H9 (cell line): ENCODE measurements around the gene LYST. TPM values are rescaled to one million over a fixed set of nuclear protein-coding genes. Genes with fewer than 3 reads are reported as not detected.

Source experiments
- DNase-seq: peaks from one replicate; pipeline ENCODE4 v3.0.0-alpha.2; 2017
- H2AFZ ChIP-seq: one replicate; pipeline ENCODE4 v1.6.1; 2013; ENCODE audit warnings: mild to moderate bottlenecking, low read length, control low read depth, moderate library complexity
- H2AK5ac ChIP-seq: 2 replicates; pipeline ENCODE4 v1.6.1; 2013; ENCODE audit warnings: low read length, control low read depth, mixed read lengths; ENCODE audit not compliant: insufficient read length
- H2BK120ac ChIP-seq: one replicate; pipeline ENCODE4 v1.6.1; 2013; ENCODE audit warnings: low read depth, mild to moderate bottlenecking, low read length, control low read depth, inconsistent platforms; ENCODE audit not compliant: poor library complexity, severe bottlenecking
- H2BK12ac ChIP-seq: 2 replicates; pipeline ENCODE4 v1.6.1; 2013; ENCODE audit warnings: low read length, control low read depth, mixed read lengths, low read depth; ENCODE audit not compliant: insufficient read length
- H2BK15ac ChIP-seq: 2 replicates; pipeline ENCODE4 v1.6.1; 2013; ENCODE audit warnings: low read depth, low read length, control low read depth
- H2BK20ac ChIP-seq: one replicate; pipeline ENCODE4 v1.6.1; 2013; ENCODE audit warnings: low read depth, mild to moderate bottlenecking, low read length, control low read depth, inconsistent platforms; ENCODE audit not compliant: poor library complexity, severe bottlenecking
- H2BK5ac ChIP-seq: 2 replicates; pipeline ENCODE4 v1.6.1; 2013; ENCODE audit warnings: low read length, control low read depth, mixed read lengths; ENCODE audit not compliant: insufficient read length
- H3K14ac ChIP-seq: 2 replicates; pipeline ENCODE4 v1.6.1; 2013; ENCODE audit warnings: low read length, control low read depth; ENCODE audit not compliant: insufficient read depth
- H3K18ac ChIP-seq: 2 replicates; pipeline ENCODE4 v1.6.1; 2013; ENCODE audit warnings: low read depth, mild to moderate bottlenecking, mixed read lengths, low read length, control low read depth; ENCODE audit not compliant: insufficient read length
- H3K23ac ChIP-seq: 2 replicates; pipeline ENCODE4 v1.6.1; 2013; ENCODE audit warnings: low read length, control low read depth, mixed read lengths, low read depth; ENCODE audit not compliant: insufficient read length
- H3K23me2 ChIP-seq: 2 replicates; pipeline ENCODE4 v1.6.1; 2013; ENCODE audit warnings: low read depth, mild to moderate bottlenecking, mixed read lengths, low read length, control low read depth; ENCODE audit not compliant: insufficient read length, poor library complexity, severe bottlenecking
- H3K27ac ChIP-seq: 2 replicates; pipeline ENCODE4 v1.5.1; 2013; ENCODE audit warnings: low read length, control low read depth, mixed read lengths, low read depth; ENCODE audit not compliant: insufficient read length
- H3K27me3 ChIP-seq: 2 replicates; pipeline ENCODE4 v1.6.1; 2013; ENCODE audit warnings: low read length, control low read depth, inconsistent platforms; ENCODE audit not compliant: insufficient read depth
- H3K4ac ChIP-seq: 2 replicates; pipeline ENCODE4 v1.6.1; 2013; ENCODE audit warnings: low read depth, mild to moderate bottlenecking, control low read depth, inconsistent platforms, low read length, moderate library complexity
- H3K4me1 ChIP-seq: 2 replicates; pipeline ENCODE4 v1.6.1; 2013; ENCODE audit warnings: low read length, control low read depth, inconsistent platforms; ENCODE audit not compliant: insufficient read depth
- H3K4me2 ChIP-seq: 2 replicates; pipeline ENCODE4 v1.6.1; 2013; ENCODE audit warnings: low read length, control low read depth, mixed read lengths; ENCODE audit not compliant: insufficient read length, insufficient read depth
- H3K56ac ChIP-seq: 2 replicates; pipeline ENCODE4 v1.6.1; 2013; ENCODE audit warnings: low read depth, mild to moderate bottlenecking, mixed read lengths, low read length, control low read depth; ENCODE audit not compliant: insufficient read length
- H3K79me1 ChIP-seq: 2 replicates; pipeline ENCODE4 v1.6.1; 2013; ENCODE audit warnings: low read depth, mild to moderate bottlenecking, moderate library complexity, low read length, control low read depth, inconsistent platforms; ENCODE audit not compliant: insufficient read depth, poor library complexity, severe bottlenecking
- H3K79me2 ChIP-seq: 2 replicates; pipeline ENCODE4 v1.6.1; 2013; ENCODE audit warnings: low read length, control low read depth, inconsistent platforms; ENCODE audit not compliant: insufficient read depth
- H3K9ac ChIP-seq: 2 replicates; pipeline ENCODE4 v1.6.1; 2013; ENCODE audit warnings: low read length, control low read depth, mixed read lengths; ENCODE audit not compliant: insufficient read length; ENCODE audit errors: extremely low read depth
- H3K9me3 ChIP-seq: one replicate; pipeline ENCODE4 v1.6.1; 2013; ENCODE audit warnings: low read depth, low read length, inconsistent platforms; ENCODE audit not compliant: control insufficient read depth
- H3T11ph ChIP-seq: one replicate; pipeline ENCODE4 v1.6.1; 2013; ENCODE audit warnings: mild to moderate bottlenecking, low read length, control low read depth, inconsistent platforms
- H4K20me1 ChIP-seq: one replicate; pipeline ENCODE4 v1.6.1; 2013; ENCODE audit not compliant: control insufficient read depth, insufficient read length, insufficient read depth
- H4K5ac ChIP-seq: 2 replicates; pipeline ENCODE4 v1.6.1; 2013; ENCODE audit warnings: low read depth, mild to moderate bottlenecking, mixed read lengths, low read length, control low read depth; ENCODE audit not compliant: insufficient read length
- H4K8ac ChIP-seq: replicated peaks from 2 replicates; pipeline ENCODE4 v1.6.1; 2013; ENCODE audit warnings: low read length, control low read depth, mixed read lengths, low read depth; ENCODE audit not compliant: insufficient read length
- H4K91ac ChIP-seq: 2 replicates; pipeline ENCODE4 v1.6.1; 2013; ENCODE audit warnings: low read depth, mild to moderate bottlenecking, moderate library complexity, mixed read lengths, low read length, control low read depth; ENCODE audit not compliant: insufficient read length
- H3K27ac Mint-ChIP-seq, 3 experiments: 2 replicates in 2 of 3; 3 replicates in 1 of 3; pipeline ENCODE4 v1.8.0; 2020 to 2021; ENCODE audit warnings: mixed read lengths in 3 of 3, mild to moderate bottlenecking in 1 of 3, moderate library complexity in 1 of 3
- H3K27me3 Mint-ChIP-seq: 2 replicates; pipeline ENCODE4 v1.8.0; 2021; ENCODE audit warnings: low read depth, mild to moderate bottlenecking, moderate library complexity, mixed read lengths
- H3K36me3 Mint-ChIP-seq, 3 experiments: 2 replicates in 2 of 3; 3 replicates in 1 of 3; pipeline ENCODE4 v1.8.0; 2020 to 2021; ENCODE audit warnings: low read depth in 3 of 3, mixed read lengths in 3 of 3; ENCODE audit not compliant: insufficient read depth in 1 of 3
- H3K4me1 Mint-ChIP-seq, 2 experiments: 2 replicates each; pipeline ENCODE4 v1.8.0; 2020; ENCODE audit warnings: mixed read lengths in 2 of 2
- H3K4me3 Mint-ChIP-seq, 2 experiments: 2 replicates in 1 of 2; 3 replicates in 1 of 2; pipeline ENCODE4 v1.8.0; 2020 to 2021; ENCODE audit warnings: mild to moderate bottlenecking in 2 of 2, mixed read lengths in 2 of 2, moderate library complexity in 1 of 2
- H3K9me3 Mint-ChIP-seq, 2 experiments: 2 replicates in 1 of 2; 3 replicates in 1 of 2; pipeline ENCODE4 v1.8.0; 2020; ENCODE audit warnings: mild to moderate bottlenecking in 2 of 2, mixed read lengths in 2 of 2, moderate library complexity in 1 of 2
- WGBS: extraction: QIAGEN DNeasy Blood & Tissue Kit; methylation state at CpG from one replicate; pipeline ENCODE4 v1.1.7; 2013; ENCODE audit warnings: missing lambda C conversion rate, low lambda C conversion rate, mixed read lengths; ENCODE audit not compliant: insufficient read length; ENCODE audit errors: extremely low coverage; 5-methylcytosine and 5-hydroxymethylcytosine counted together
- total RNA-seq: library from RNA; stranded (reverse); gene quantifications from 2 replicates; pipeline ENCODE4 v1.2.1, GENCODE V29; 2021
- TF ChIP-seq, protein P1 (sequence below): fragments of 200-600 bp; sonication (generic); conservative IDR thresholded peaks from 3 replicates; pipeline ENCODE4 v1.8.0; 2021; ENCODE audit warnings: antibody characterized with exemption, mild to moderate bottlenecking

LYST gene
- total RNA-seq, 1 experiment from 2014 or later, result 0.13 TPM

DNA sequence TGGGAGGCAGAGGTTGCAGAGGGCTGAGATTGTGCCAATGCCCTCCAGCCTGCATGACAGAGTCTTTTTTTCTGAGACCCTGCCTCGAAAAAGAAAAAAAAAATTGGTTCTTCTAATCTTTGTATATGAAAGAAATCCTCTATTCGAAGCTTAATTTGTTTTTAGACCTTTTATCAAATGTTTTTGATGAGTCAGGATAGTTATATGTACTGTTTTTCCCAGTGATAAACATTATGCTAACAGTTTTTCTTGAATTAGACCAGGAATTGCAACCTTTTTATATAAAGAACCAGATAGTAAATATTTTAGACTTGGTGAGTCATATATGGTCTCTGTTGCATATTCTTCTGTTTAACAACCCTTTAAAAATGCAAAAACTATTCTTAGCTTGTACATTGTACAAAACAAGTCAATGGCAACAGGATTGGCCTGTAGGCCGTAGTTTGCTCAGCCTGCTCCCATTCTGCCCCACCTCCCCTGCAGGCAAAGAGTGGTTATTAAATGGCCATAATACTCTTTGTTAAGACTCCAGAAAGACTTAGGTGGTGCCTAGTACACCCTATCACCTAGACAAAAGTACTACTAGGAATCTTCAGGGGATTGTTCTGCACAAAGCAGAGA lies 45.2 kb downstream of the LYST start:
- H3K36me3 Mint-ChIP-seq, result no peaks in the 10 kb centered on the region
- no peak overlapping the region for H4K8ac ChIP-seq
- no peak overlapping the region for H2AFZ ChIP-seq
- H3K4me1 ChIP-seq, result no peaks in the 10 kb centered on the region
- no peaks in the 10 kb centered on the region for H3K9me3 ChIP-seq
- no CpG with 5 or more reads among the region's 3 CpGs for WGBS
- H3K4me2 ChIP-seq, result no peak overlapping the region
- no peak overlapping the region for H3K56ac ChIP-seq
- no peaks in the 10 kb centered on the region; the same call in 1 of the 2 replicates for H3K27me3 Mint-ChIP-seq
- H3K4me3 Mint-ChIP-seq, result no peak overlapping the region
- H4K91ac ChIP-seq, result no peak overlapping the region
- H2BK20ac ChIP-seq, result no peak overlapping the region
- H3K4ac ChIP-seq, result no peak overlapping the region
- H3K27ac ChIP-seq, result no peak overlapping the region
- H3K79me1 ChIP-seq, result no peaks in the 10 kb centered on the region
- no peaks in the 10 kb centered on the region for H3K79me2 ChIP-seq
- no peak overlapping the region for H2BK5ac ChIP-seq
- no peak overlapping the region for H3K27ac Mint-ChIP-seq
- H3K23ac ChIP-seq, result no peak overlapping the region
- H2BK15ac ChIP-seq, result no peak overlapping the region
- DNase-seq, result no peak
- no peak overlapping the region for H2AK5ac ChIP-seq
- H3K18ac ChIP-seq, result no peak overlapping the region
- no peaks in the 10 kb centered on the region for H3K23me2 ChIP-seq
- H2BK120ac ChIP-seq, result no peak overlapping the region
- no peaks in the 10 kb centered on the region for H4K20me1 ChIP-seq
- no peak overlapping the region for H3K9ac ChIP-seq
- no peaks in the 10 kb centered on the region for H3K27me3 ChIP-seq
- TF ChIP-seq, protein P1, sequence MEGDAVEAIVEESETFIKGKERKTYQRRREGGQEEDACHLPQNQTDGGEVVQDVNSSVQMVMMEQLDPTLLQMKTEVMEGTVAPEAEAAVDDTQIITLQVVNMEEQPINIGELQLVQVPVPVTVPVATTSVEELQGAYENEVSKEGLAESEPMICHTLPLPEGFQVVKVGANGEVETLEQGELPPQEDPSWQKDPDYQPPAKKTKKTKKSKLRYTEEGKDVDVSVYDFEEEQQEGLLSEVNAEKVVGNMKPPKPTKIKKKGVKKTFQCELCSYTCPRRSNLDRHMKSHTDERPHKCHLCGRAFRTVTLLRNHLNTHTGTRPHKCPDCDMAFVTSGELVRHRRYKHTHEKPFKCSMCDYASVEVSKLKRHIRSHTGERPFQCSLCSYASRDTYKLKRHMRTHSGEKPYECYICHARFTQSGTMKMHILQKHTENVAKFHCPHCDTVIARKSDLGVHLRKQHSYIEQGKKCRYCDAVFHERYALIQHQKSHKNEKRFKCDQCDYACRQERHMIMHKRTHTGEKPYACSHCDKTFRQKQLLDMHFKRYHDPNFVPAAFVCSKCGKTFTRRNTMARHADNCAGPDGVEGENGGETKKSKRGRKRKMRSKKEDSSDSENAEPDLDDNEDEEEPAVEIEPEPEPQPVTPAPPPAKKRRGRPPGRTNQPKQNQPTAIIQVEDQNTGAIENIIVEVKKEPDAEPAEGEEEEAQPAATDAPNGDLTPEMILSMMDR, result no peak
- H4K5ac ChIP-seq, result no peak overlapping the region
- H3K14ac ChIP-seq, result no peak overlapping the region
- no peak overlapping the region for H2BK12ac ChIP-seq
- H3K9me3 Mint-ChIP-seq, result no peaks in the 10 kb centered on the region
- H3T11ph ChIP-seq, result no peak overlapping the region
- peaks cover 5 to 8% of the 10 kb centered on the region in 2 experiments; a peak in 3 of 4 replicates for H3K4me1 Mint-ChIP-seq
